ENCODE measurements around the gene CHST1. TPM values are rescaled to one million over a fixed set of nuclear protein-coding genes. Genes with fewer than 3 reads are reported as not detected.

CHST1 gene
- total and polyA plus RNA-seq, 10 of the 15 experiments (the other 5 are each of a cell fraction or from before 2014, with no cell fraction given), result not detected

DNA sequence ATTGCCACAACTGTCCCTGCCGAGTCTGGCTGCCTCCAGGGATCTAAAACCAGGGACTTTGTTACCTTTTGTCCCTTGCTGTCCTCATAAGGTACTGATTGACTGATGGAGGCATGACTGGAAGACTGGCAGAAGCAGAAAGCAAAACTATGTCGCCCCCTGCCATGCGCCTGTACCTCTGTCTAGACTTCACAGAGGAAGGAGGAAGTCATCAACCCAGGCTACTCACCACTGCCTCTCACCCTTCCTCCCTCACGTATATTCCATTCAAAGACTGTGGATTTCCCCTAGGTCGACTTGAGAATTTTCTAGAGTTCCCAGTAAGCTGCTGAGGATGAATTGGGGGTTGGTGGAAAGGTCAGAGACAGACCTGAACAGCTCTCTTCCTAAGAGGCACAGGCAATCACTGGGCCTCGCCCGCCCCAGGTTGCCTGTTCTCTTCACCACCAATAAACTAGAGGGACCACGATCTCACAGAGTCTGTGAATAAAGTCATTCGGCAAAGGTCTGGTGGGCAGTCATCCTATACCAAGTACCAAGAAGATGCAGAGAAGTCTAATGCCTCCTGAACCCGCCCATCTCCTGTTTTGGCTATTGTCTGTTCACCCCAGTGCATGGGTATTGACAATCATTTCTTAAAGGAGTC, 27.5 kb upstream of the CHST1 start (continued):
- TF ChIP-seq PRDM15 (CRISPR knock-in tag; IDR thresholded peaks at IDR 0.05) (no peak), RCOR1 (conservative IDR thresholded peaks at IDR 0.05; ENCODE audit: low read depth, low read length) (no peak), MEF2A (IDR thresholded peaks at IDR 0.05; ENCODE audit: insufficient read depth, low read depth, low read length) (no peak), IKZF1 (conservative IDR thresholded peaks at IDR 0.05) (no peak), ATF7 (IDR thresholded peaks at IDR 0.05; ENCODE audit: low read depth) (no peak), IRF4 (IDR thresholded peaks at IDR 0.05; ENCODE audit: low read depth, low read length) (no peak)

DNA sequence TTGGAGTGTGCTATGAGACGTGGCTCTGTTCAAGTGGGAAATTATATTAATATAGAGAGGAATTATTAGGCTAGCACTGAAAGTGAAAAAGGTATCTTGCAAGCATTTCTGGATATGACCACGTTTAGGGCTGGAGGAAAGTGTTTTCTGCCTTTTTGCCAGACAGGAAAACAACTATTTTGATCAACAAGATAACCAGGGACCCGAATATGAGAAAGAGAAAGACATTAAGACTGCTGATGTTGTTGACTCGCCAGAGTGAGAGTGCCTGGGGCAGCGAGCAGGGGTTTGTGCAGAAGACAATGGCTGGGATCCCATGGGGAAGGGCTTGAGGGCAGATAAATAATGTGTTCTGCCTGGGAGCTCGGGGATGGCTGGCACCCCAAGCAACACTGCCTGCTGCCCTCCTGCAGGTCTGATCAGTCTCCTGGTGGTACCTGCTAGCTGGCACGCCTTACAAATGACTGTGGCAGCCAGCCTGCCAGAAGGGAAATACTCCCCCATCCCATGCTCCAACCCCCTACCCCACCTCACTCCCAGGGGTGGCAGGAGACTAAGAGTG, 23.1 kb upstream of the CHST1 start:
- DNase-seq (ENCODE audit: low read depth, low spot score), result no peak
- RAD21 ChIA-PET (ENCODE audit: unreplicated experiment), result no interaction called here
- no peak for FAIRE-seq
- in situ Hi-C loops (cut with MboI) (no loop called here), intact Hi-C loops (cut with micrococcal nuclease; ENCODE audit: unreplicated experiment) (no loop called here)
- Histone ChIP-seq H3K9ac (ENCODE audit: control insufficient read depth, insufficient read depth, low read length) (no peak overlapping the region), H3K79me2 (ENCODE audit: control insufficient read depth, insufficient read depth, low read length) (no peaks in the 10 kb centered on the region), H3K9me3 (replicated peaks; ENCODE audit: control insufficient read depth, insufficient read depth, low read length) (no peaks in the 10 kb centered on the region), H4K20me1 (ENCODE audit: control insufficient read depth, insufficient read depth) (no peaks in the 10 kb centered on the region), H3K27me3 (replicated peaks in 1 of 2; ENCODE audit: control insufficient read depth in 2 of 2, insufficient read depth in 2 of 2, low read length in 1 of 2) (peaks cover 0 to 3% of the 10 kb centered on the region in 2 experiments; a peak in 3 of 4 replicates), H3K4me2 (ENCODE audit: control insufficient read depth, insufficient read depth) (no peak overlapping the region), H3K4me3 (no peak overlapping the region), H3K4me1 (ENCODE audit: control insufficient read depth, insufficient read depth, low read length) (no peaks in the 10 kb centered on the region), H2AFZ (ENCODE audit: control insufficient read depth, low read depth, low read length) (no peak overlapping the region), H3K36me3 (ENCODE audit: control insufficient read depth in 2 of 2, insufficient read depth in 2 of 2, low read length in 1 of 2) (no peaks in the 10 kb centered on the region), H3K27ac (ENCODE audit: control insufficient read depth, insufficient read depth) (no peak overlapping the region)
- WGBS (ENCODE audit: insufficient coverage, insufficient replicate concordance, low lambda C conversion rate, missing lambda C conversion rate), result 1% methylated on average over 7 of the region's 7 CpGs
- CTCF ChIA-PET, result no interaction called here
- ATAC-seq, result no peak
- no TSS peak for BruUV-seq (replicated peaks)
- TF ChIP-seq BCL11A (IDR thresholded peaks at IDR 0.05; ENCODE audit: low read depth, low read length) (no peak), PKNOX1 (IDR thresholded peaks at IDR 0.05) (no peak), E2F4 (IDR thresholded peaks at IDR 0.05; ENCODE audit: low read depth, low read length) (no peak), MAX (IDR thresholded peaks at IDR 0.05; ENCODE audit: low read depth, low read length) (no peak), USF1 (IDR thresholded peaks at IDR 0.05; ENCODE audit: borderline replicate concordance, extremely low read length, insufficient read depth, low read depth, low read length) (no peak), KAT2A (conservative IDR thresholded peaks at IDR 0.05; ENCODE audit: control insufficient read depth, low read depth, low read length) (no peak), ZNF24 (IDR thresholded peaks at IDR 0.05) (no peak)
- POLR2A ChIA-PET, result no interaction called here
- SMC1A ChIA-PET (ENCODE audit: uncharacterized antibody, unreplicated experiment), result no interaction called here
